Sigmoid colon (tissue), 4 donors: ENCODE data around the gene MCHR1.

Source experiments
- CTCF ChIP-seq, 4 experiments: fragments of 450-650 bp in 3 of 4; fragments of 200-600 bp in 1 of 4; IDR thresholded peaks; one replicate each; pipeline ENCODE4 v1.5.1; 2016 to 2019; ENCODE audit warnings: antibody characterized with exemption in 4 of 4, mild to moderate bottlenecking in 3 of 4, moderate library complexity in 2 of 4
- EP300 ChIP-seq, 4 donors: sonication (generic); formaldehyde crosslinking; IDR thresholded peaks; one replicate each; pipeline ENCODE4 v1.6.1; 2017; ENCODE audit warnings: antibody characterized with exemption in 4 of 4
- POLR2A ChIP-seq, 2 donors: fragments of 450-650 bp; IDR thresholded peaks; one replicate each; pipeline ENCODE4 v1.6.1; 2016; ENCODE audit warnings: antibody characterized with exemption in 2 of 2, mild to moderate bottlenecking in 2 of 2, moderate library complexity in 2 of 2
- POLR2AphosphoS5 ChIP-seq, 4 donors: sonication (generic); formaldehyde crosslinking; IDR thresholded peaks; one replicate each; pipeline ENCODE4 v1.6.1; 2017; ENCODE audit warnings: antibody characterized with exemption in 4 of 4

GRCh38 chr22:40705918-40706682 lies 26.8 kb downstream of the MCHR1 start:
- TF ChIP-seq CTCF (IDR thresholded peaks at IDR 0.05) (no peak), POLR2AphosphoS5 (IDR thresholded peaks at IDR 0.05) (no peak), EP300 (IDR thresholded peaks at IDR 0.05) (no peak), POLR2A (IDR thresholded peaks at IDR 0.05) (no peak)
